Hepatocyte (in vitro differentiated cells): ENCODE data around the gene GABRA4.

ENCODE experiments used
- EZH2 ChIP-seq: fragments of 200-600 bp; sonication (generic); IDR thresholded peaks from 2 replicates; pipeline ENCODE4 v1.6.1; 2016; ENCODE audit warnings: antibody characterized with exemption, mild to moderate bottlenecking, borderline replicate concordance
- EZH2phosphoT487 ChIP-seq: fragments of 200-600 bp; sonication (generic); IDR thresholded peaks from one replicate; pipeline ENCODE4 v1.6.1; 2018; ENCODE audit warnings: antibody characterized with exemption, mild to moderate bottlenecking, low read depth, moderate library complexity; ENCODE audit not compliant: unreplicated experiment, severe bottlenecking
- TF ChIP-seq, protein P1 (sequence below): fragments of 200-600 bp; sonication (generic); IDR thresholded peaks from 2 replicates; pipeline ENCODE4 v1.5.1; 2016; ENCODE audit warnings: antibody characterized with exemption, mild to moderate bottlenecking; ENCODE audit not compliant: poor library complexity

DNA sequence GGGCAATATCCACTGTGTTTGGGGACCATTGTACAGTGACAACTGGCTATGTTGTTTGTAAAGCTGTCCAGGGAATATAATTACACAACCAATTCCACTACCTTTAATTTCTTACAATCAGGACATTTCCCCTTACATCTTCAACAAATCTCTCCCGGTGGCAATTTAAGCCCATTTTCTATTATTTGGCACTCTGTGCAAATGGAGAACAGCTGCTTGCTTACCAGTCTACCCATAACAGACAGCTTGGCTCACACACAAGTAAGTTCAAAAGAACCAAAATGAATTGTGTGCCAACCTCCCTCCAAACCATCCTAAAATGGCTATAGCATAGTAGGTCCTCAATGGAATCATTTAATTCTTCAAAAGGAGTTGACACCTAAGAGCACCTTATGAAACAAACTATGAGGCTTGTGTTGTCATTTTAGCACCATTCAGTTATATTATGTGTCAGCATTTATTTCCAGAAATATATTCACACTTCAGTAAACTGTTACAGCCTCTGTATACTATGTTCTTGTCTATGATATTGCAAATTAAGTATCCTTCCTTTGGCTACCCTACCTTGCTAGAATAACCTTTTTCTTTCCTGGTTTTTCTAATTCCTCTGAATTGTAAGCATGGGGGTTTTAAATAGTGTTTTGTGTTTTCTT, 18.4 kb downstream of the GABRA4 start:
- TF ChIP-seq, protein P1, sequence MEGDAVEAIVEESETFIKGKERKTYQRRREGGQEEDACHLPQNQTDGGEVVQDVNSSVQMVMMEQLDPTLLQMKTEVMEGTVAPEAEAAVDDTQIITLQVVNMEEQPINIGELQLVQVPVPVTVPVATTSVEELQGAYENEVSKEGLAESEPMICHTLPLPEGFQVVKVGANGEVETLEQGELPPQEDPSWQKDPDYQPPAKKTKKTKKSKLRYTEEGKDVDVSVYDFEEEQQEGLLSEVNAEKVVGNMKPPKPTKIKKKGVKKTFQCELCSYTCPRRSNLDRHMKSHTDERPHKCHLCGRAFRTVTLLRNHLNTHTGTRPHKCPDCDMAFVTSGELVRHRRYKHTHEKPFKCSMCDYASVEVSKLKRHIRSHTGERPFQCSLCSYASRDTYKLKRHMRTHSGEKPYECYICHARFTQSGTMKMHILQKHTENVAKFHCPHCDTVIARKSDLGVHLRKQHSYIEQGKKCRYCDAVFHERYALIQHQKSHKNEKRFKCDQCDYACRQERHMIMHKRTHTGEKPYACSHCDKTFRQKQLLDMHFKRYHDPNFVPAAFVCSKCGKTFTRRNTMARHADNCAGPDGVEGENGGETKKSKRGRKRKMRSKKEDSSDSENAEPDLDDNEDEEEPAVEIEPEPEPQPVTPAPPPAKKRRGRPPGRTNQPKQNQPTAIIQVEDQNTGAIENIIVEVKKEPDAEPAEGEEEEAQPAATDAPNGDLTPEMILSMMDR: no peak
- TF ChIP-seq EZH2 (no peak), EZH2phosphoT487 (no peak)
